ENCODE data around the gene TMEM131L.
"Not testable (repeated sequence)": the region's sequence is repeated elsewhere in the genome, so short reads cannot be mapped to it uniquely, and the experiment has no call there.

Gene TMEM131L, protein sequence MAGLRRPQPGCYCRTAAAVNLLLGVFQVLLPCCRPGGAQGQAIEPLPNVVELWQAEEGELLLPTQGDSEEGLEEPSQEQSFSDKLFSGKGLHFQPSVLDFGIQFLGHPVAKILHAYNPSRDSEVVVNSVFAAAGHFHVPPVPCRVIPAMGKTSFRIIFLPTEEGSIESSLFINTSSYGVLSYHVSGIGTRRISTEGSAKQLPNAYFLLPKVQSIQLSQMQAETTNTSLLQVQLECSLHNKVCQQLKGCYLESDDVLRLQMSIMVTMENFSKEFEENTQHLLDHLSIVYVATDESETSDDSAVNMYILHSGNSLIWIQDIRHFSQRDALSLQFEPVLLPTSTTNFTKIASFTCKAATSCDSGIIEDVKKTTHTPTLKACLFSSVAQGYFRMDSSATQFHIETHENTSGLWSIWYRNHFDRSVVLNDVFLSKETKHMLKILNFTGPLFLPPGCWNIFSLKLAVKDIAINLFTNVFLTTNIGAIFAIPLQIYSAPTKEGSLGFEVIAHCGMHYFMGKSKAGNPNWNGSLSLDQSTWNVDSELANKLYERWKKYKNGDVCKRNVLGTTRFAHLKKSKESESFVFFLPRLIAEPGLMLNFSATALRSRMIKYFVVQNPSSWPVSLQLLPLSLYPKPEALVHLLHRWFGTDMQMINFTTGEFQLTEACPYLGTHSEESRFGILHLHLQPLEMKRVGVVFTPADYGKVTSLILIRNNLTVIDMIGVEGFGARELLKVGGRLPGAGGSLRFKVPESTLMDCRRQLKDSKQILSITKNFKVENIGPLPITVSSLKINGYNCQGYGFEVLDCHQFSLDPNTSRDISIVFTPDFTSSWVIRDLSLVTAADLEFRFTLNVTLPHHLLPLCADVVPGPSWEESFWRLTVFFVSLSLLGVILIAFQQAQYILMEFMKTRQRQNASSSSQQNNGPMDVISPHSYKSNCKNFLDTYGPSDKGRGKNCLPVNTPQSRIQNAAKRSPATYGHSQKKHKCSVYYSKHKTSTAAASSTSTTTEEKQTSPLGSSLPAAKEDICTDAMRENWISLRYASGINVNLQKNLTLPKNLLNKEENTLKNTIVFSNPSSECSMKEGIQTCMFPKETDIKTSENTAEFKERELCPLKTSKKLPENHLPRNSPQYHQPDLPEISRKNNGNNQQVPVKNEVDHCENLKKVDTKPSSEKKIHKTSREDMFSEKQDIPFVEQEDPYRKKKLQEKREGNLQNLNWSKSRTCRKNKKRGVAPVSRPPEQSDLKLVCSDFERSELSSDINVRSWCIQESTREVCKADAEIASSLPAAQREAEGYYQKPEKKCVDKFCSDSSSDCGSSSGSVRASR (N-terminal part only)
- total RNA-seq: 0.91 to 59.0 (median 14.2) reads per million in 18 experiments

- peak; percentile 78 to 80 for DNase-seq
Observed at GRCh38 chr4:153466081-153466948, at the start of gene TMEM131L. Gene TMEM131L, plus strand, starts transcription at chr4:153466360. Its CDS starts 38 bp downstream, at chr4:153466398.

GRCh38 chr4:153416456-153416855, 49.7 kb upstream of the TMEM131L start:
- DNase-seq: not testable (repeated sequence)

DNA sequence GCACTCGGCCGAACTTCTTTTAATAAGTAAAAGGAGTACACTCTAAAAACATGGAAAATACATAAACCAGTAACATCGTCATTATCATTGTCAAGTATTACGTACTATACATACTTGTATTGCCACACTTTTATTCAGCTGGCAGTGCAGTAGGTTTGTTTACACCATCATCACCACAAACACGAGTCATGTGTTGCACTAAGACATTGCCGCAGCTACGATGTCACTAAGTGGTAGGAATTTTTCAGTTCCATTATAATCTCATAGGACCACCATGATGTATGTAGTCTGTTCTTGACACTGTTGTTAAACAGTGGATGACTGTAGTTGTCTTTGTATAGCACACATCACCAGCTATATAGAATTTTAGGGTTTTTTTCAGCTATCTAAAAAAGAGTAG, 48.0 kb upstream of the TMEM131L start:
- DNase-seq: no peak

DNA sequence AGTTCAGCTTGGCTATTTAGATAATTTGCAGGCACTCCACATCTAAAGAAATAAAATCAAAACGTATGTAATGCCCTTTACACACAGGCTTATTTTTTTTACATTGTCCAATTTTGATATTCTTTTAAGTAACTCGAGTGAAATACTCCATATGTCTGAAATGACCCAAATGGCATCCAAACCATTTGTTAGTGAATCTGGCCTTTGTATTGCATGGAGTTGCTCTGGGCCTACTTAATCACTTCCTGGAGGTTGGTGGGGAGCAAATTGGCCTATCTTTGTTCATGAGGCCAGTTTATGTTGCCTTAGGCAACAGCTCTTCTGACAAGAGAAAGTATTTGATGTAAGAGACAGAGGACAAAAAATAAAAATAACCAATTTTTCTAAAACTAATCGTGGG, 47.6 kb upstream of the TMEM131L start:
- DNase-seq: no peak

DNA sequence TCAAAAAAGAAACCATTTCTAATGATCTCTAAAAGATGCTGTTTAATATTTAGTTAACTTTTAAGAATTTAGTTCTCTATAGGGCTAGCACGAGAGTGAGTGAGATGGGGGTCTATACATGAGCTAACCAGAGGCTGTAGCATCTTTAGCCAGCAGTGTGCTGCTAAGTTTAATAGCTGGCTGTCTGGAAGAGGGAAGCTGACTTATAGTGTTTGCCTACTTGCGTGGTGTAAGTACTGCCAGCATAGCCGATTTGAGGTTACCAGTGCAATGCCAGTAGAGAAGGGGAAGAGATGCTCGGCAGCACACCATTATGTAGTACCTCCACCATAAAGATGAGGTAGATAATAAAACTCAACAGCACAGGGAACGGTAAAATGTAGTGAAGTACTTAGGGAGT, 47.1 kb upstream of the TMEM131L start:
- no peak for DNase-seq

- peak; percentile 17 to 41 for DNase-seq
Observed at GRCh38 chr4:153419673-153420278, 46.4 kb upstream of the TMEM131L start.

DNA sequence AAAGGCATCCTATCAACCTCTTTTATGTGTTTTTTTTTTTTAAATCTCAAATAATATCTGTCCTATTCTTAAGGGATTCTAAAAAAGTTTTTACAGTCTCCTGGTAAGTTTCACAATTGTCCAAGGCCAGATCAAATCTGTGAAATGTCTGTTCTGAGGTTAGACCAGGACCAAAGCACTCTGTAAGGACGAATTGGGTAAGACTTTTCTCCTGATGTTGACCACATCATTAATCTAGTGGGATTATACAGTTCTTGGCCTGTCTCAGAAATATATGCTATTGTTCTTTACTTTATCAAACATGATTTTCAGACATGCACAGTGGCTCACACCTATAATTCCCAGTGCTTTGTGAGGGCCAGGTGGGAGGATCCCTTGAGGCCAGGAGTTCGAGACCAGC, 45.8 kb upstream of the TMEM131L start:
- no peak for DNase-seq

GRCh38 chr4:153421941-153422340, 44.2 kb upstream of the TMEM131L start:
- no peak for DNase-seq

DNA sequence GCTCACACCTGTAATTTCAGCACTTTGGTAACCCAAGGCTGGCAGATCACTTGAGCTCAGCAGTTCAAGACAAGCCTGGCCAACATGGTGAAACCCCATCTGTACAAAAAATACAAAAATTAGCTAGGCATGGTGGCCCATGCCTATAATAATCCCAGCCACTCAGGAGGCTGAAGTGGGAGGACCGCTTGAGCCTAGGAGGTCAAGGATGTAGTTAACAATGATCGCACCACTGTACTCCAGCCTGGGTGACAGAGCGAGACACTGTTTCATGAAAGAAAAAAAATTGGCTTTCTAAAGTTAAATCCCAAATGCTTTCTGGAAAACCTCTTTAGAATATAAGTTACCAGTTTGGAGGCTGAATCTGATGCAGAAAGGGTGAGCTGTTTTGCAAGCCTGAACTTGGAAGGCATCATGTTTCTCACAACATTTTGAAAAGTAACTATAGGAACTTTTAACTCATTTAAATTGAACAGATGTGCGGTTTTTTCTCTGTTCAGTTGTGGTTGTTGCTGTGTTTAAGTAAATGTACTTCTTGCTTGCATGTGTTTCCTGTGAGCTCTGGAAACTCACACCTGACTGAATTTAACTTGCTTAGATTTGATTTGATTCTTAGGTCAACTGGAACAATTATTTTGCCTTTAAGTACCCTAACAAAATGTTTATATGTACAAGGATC, 39.8 kb upstream of the TMEM131L start:
- DNase-seq: no peak

GRCh38 chr4:153427363-153428071, 38.6 kb upstream of the TMEM131L start:
- no peak for DNase-seq

DNA sequence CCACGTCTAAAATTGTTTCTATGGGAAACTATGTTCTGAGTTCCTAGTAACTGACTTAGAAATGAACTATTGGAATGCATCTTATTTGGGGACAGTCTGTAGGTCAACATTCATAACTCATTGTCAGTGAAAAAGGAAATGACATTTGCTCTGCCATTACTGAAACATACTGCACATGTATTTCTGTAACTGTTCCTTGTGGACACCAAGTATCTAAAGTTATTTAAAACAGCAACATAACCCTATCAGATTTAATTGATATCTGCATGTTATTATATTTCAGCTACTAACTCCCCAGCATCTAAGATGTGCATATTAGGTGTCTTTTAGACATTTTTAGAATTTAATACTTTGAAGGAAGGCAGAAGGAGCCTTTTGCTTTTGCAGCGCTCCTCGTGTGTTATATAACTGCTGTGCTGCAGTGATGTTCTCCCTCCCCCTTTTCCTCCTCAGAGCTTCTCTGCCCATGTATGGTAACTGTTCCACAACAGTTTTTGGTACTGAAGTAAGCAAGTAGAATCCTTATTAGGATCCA, 37.2 kb upstream of the TMEM131L start:
- DNase-seq: no peak

GRCh38 chr4:153432965-153433753, 33.0 kb upstream of the TMEM131L start:
- DNase-seq: peak; percentile 86

DNA sequence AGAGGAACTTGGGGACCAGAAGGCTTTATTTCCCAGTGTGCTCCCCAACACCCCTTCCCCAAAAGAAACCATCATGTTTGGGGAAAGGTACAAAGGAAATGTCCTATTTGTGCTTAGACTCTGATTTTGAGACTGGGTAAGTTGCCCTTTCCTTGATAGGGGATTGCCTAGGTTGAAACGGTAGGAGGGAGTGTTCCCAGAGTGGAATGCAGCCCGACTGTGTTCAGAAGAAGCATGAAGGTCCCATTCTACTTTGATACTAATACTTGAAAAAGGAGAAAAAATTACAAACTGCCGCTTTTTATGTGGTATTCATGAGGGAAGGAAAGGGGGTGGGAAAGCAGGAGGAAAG, 32.4 kb upstream of the TMEM131L start:
- DNase-seq: no peak

GRCh38 chr4:153434190-153434589, 32.0 kb upstream of the TMEM131L start:
- DNase-seq: no peak

DNA sequence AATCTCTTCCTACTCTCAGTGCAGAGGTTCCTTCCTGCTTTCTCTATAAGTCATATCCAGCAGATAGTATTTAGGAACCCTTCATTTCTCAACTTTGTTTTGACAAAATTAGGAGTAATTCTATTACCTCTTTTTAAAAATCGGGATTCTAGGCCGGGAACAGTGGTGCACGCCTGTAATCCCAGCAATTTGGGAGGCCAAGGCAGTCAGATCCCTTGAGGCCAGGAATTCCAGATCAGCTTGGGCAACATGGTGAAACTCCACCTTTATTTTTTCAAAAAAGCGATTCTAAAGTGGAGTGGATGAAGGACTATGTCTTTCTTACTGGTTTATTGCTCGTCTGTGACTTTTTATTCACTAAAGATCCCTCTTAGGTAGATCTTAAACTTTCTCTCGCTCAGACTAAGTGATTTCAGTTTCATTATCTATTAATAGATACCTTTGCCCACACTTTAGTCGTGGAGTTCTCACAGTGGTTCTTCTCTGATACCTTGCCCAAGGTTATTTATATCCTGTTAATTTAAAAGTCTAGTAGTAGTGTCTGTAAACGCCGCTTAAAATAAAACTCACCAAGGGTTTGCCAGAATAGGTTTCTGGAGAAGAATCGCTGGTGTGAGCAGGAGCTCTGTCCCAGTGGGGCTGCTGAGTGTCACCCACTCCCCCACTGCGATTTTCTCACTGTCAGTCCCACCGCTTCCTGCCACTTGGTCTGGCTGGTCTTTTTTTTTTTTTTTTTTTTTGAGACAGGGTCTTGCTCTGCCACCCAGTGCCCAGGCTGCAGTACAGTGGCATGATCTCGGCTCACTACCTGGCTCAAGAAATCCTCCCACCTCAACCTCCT, 27.0 kb upstream of the TMEM131L start:
- DNase-seq: no peak

GRCh38 chr4:153439831-153440230, 26.3 kb upstream of the TMEM131L start:
- no peak for DNase-seq

DNA sequence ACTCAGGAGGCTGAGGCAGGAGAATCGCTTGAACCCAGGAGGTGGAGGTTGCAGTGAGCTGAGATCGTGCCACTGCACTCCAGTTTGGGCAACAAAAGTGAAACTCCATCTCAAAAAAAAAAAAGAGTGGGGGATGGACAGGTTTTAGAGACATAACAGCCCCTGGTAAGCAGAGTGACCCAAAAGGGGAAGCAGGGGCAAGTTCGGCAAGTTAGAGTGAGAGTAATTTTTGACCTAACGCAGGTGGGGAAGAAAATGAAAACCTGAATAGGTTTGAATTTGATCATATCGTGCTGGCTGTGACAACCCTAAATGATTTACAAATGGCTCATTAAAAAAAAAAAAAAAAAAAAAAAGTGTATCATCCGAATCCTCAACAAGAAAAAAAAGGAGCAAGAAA, 25.7 kb upstream of the TMEM131L start:
- no peak for DNase-seq
